Fibroblast of mammary gland (primary cell): ENCODE results near the gene LRP5.

Source experiments
- DNase-seq: peaks from one replicate; pipeline ENCODE4 v3.0.0-alpha.2; 2010; ENCODE audit warnings: low read depth
- H3K4me3 ChIP-seq: 2 replicates; pipeline ENCODE4 v1.5.1; 2011; ENCODE audit warnings: low read depth, mild to moderate bottlenecking, low read length, moderate library complexity; ENCODE audit not compliant: control insufficient read depth
- TF ChIP-seq, protein P1 (sequence below): conservative IDR thresholded peaks from 2 replicates; pipeline ENCODE4 v1.5.1; 2011; ENCODE audit warnings: low read depth, low read length, inconsistent platforms; ENCODE audit not compliant: control insufficient read depth, insufficient read depth

LRP5 gene

DNA sequence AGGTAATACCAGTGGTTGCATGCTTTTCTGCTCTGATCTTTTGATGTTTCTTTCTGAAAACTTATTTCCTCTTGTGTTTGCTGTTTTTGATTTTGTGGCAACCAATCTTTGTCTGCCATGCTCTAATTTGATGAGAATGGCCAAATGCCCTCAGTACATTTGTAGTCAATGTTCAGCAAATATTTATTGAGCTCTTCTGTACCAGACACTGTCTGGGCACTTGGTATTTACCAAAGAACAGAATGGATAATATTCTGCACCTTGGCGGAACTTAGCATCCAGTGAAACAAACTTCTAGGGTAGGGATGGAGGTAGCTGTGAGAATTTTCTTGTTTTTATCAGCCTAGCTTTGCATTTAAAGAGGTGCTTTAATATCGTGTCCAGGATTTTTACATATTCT is 167.8 kb downstream of the LRP5 start:
- no peak for DNase-seq
- TF ChIP-seq, protein P1, sequence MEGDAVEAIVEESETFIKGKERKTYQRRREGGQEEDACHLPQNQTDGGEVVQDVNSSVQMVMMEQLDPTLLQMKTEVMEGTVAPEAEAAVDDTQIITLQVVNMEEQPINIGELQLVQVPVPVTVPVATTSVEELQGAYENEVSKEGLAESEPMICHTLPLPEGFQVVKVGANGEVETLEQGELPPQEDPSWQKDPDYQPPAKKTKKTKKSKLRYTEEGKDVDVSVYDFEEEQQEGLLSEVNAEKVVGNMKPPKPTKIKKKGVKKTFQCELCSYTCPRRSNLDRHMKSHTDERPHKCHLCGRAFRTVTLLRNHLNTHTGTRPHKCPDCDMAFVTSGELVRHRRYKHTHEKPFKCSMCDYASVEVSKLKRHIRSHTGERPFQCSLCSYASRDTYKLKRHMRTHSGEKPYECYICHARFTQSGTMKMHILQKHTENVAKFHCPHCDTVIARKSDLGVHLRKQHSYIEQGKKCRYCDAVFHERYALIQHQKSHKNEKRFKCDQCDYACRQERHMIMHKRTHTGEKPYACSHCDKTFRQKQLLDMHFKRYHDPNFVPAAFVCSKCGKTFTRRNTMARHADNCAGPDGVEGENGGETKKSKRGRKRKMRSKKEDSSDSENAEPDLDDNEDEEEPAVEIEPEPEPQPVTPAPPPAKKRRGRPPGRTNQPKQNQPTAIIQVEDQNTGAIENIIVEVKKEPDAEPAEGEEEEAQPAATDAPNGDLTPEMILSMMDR: no peak
- no peak overlapping the region for H3K4me3 ChIP-seq

DNA sequence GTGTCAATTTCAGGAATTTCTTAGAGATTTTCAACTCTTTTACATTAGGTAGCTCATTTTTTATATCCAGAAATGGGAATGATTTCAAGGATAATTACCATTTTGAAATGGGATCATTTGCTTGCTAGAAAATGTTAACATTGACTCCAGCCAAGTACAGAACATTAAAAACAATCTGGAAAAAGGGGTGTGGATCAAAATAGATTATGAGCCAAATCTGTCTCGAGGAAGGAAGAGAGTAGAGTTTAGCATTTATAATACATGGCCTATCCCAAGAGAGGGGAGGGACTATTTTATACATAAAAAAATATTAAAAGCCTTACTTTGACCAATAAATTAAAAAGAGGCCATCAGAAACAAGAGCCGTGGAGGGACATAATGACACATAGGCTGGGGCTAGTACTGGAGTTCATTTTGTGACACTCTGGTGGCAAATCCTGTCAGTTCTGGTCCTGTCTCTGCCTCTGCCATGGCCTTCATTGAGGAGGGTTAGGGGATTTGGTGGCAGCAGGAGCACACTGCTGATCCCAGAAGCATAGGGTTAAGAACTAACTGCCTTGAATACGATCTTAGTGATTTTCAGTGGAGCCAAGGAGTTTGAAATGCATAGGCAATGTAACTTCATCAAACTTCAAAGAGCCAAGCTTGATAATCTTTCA is 168.6 kb downstream of the LRP5 start:
- no peak overlapping the region for H3K4me3 ChIP-seq
- DNase-seq: no peak
- TF ChIP-seq, protein P1: no peak

DNA sequence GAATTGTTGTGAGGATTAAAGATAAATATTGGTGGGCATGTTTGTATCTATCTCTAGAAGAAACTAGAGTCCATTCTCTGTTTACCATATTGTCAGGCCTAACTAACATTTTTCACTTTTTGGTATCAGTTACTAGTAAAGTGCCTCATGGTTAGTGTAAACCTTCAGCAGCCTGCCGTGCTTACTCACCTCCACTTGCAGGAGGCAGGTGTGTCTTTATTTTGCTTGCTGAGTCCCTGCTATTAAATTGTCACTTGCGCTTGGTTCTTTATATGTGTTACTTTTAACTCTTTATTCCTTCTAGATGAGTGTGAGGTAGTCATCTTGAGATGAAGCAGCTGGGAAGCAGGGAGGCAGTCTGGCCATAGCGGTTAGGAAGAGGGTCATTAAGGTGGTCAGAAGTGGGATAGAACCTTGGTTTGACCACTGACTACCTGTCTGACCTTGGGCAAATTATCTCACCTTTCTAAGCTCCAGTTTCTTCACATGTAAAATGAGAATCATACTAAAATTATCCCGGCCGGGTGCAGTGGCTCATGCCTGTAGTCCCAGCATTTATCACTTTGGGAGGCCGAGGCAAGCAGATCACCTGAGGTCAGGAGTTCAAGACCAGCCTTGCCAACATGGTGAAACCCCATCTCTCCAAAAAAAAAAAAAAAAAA is 169.3 kb downstream of the LRP5 start:
- no peak for DNase-seq
- TF ChIP-seq, protein P1: no peak
- H3K4me3 ChIP-seq: no peak overlapping the region

DNA sequence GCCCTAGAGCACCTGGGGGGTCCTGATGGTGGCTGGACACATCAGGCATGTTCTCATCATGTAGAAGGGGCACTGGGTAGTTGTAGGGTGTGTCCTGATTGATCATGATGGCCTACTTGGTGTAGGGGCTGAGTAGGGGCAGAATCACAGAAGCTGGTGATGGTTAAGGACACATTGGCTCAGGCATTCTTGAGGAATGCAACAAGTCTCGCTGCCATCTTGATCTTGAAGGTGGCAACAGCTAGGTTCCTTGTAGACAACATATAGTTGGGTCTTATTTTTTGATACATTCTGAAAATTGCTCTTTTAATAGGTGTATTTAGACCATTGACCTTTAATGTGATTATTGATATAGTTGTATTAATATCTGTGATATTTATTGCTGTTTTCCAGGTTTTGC is 176.2 kb downstream of the LRP5 start:
- no peak for DNase-seq
- no peak overlapping the region for H3K4me3 ChIP-seq
- TF ChIP-seq, protein P1: no peak

DNA sequence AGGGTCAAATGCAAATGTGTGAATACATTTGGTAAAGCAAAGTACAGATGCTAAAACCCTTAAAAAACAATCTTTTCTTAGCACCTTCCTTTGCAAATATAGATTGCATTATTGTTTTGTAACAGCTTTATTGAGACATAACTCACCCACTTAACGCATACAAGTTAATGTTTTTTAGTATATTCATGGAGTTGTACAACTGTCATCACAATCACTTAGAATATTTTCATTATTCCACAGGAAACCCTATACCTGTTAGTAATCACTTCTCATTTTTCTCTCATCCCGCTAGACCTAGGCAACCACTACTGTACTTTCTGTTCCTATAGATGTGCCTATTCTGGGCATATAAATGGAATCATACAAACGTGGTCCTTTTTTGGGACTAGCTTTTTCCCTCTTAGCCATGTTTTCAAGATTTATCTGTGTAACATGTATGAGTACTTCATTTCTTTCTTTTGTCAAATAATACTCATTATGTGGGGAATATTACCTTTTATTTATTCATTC is 182.9 kb downstream of the LRP5 start:
- no peak for DNase-seq
- TF ChIP-seq, protein P1: no peak

DNA sequence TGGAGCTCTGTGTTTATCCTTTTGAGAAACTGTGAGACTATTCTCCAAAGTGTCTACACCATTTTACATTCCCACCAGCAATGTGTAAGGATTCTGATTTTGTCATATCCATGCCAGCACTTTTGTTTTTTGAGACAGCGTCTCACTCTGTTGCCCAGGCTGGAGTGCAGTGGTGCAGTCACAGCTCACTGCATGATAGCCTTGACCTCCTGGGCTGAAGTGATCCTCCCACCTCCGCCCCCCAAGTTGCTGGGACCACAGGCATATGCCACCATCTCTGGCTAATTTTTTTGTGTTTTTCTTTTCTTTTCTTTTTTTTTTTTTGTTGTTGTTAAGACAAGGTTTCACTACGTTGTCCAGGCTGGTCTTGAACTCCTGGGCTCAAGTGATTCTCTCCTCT is 183.5 kb downstream of the LRP5 start:
- no peak for DNase-seq
- H3K4me3 ChIP-seq: no peak overlapping the region
- TF ChIP-seq, protein P1: no peak

More for the DNA sequence above, 182.9 kb downstream of the LRP5 start:
- H3K4me3 ChIP-seq: no peak overlapping the region
